Measurements from ENCODE around the gene PPDPF. TPM values are rescaled to one million over a fixed set of nuclear protein-coding genes. Genes with fewer than 3 reads are reported as not detected.
"Not testable (repeated sequence)": the region's sequence is repeated elsewhere in the genome, so short reads cannot be mapped to it uniquely, and the experiment has no call there.

The PPDPF gene
- total RNA-seq, 8 experiments from 2014 or later: 12.8 to 270 (median 87.9) TPM

- H3K27ac ChIP-seq; in situ Hi-C loops (cut with MboI; ENCODE audit: low pct_unique_long_range_greater_than_20kb in 2 of 9, low sequenced_read_pairs in 9 of 9, unreplicated experiment in 9 of 9); ATAC-seq (replicated peaks in 6 of 8); H3K4me3 ChIP-seq: not testable (repeated sequence)
- peaks cover 33 to 40% of the 10 kb centered on the region in 2 donors for H3K4me1 ChIP-seq (replicated peaks in 1 of 2)
- WGBS, 10 experiments: 71 to 100% (median 86%) methylated on average over 2 to 12 of the region's 32 CpGs; no CpG with 5 or more reads in 6 of the 10 experiments
Observed at GRCh38 chr20:63479695-63480419, 40.7 kb upstream of the PPDPF start.

- 0 to 100% (median 80%) methylated on average over 1 to 7 of the region's 12 CpGs; no CpG with 5 or more reads in 4 of the 10 experiments for WGBS, 10 experiments
- ATAC-seq (replicated peaks in 6 of 8): no peak
- Histone ChIP-seq H3K4me3 (no peak overlapping the region), H3K4me1 (replicated peaks in 1 of 2) (peaks cover 33 to 36% of the 10 kb centered on the region in 2 donors), H3K27ac (no peak overlapping the region)
- in situ Hi-C loops (cut with MboI; ENCODE audit: low pct_unique_long_range_greater_than_20kb in 2 of 9, low sequenced_read_pairs in 9 of 9, unreplicated experiment in 9 of 9): no loop called here
Observed at GRCh38 chr20:63481503-63481902, 39.1 kb upstream of the PPDPF start.

- Histone ChIP-seq H3K4me3 (no peak overlapping the region), H3K27ac (peak overlapping the region in 1 of 2 donors; percentile 6), H3K4me1 (replicated peaks in 1 of 2) (peaks cover 33 to 36% of the 10 kb centered on the region in 2 donors)
- peak in 3 of 8 experiments; percentile 1 to 12 (median 2) for ATAC-seq (replicated peaks in 6 of 8)
- 20 to 60% (median 45%) methylated on average over 1 to 3 of the region's 11 CpGs; no CpG with 5 or more reads in 6 of the 10 experiments for WGBS, 10 experiments
- in situ Hi-C loops (cut with MboI; ENCODE audit: low pct_unique_long_range_greater_than_20kb in 2 of 9, low sequenced_read_pairs in 9 of 9, unreplicated experiment in 9 of 9): no loop called here
Observed at GRCh38 chr20:63482021-63482587, 38.5 kb upstream of the PPDPF start.

GRCh38 chr20:63483834-63484233 is 36.7 kb upstream of the PPDPF start:
- H3K27ac ChIP-seq: no peak overlapping the region
- WGBS, 10 experiments: 70 to 100% (median 100%) methylated on average over 1 to 2 of the region's 12 CpGs; no CpG with 5 or more reads in 7 of the 10 experiments
- H3K4me1 ChIP-seq (replicated peaks in 1 of 2): peaks cover 32 to 46% of the 10 kb centered on the region in 2 donors
- no peak overlapping the region for H3K4me3 ChIP-seq
- peak in 4 of 8 experiments; percentile 1 to 46 (median 40) for ATAC-seq (replicated peaks in 6 of 8)
- in situ Hi-C loops (cut with MboI; ENCODE audit: low pct_unique_long_range_greater_than_20kb in 2 of 9, low sequenced_read_pairs in 9 of 9, unreplicated experiment in 9 of 9): no loop called here

GRCh38 chr20:63484236-63484635 is 36.3 kb upstream of the PPDPF start:
- no peak for ATAC-seq (replicated peaks in 6 of 8)
- 70% methylated on average over 2 to 3 of the region's 17 CpGs; no CpG with 5 or more reads in 8 of the 10 experiments for WGBS, 10 experiments
- in situ Hi-C loops (cut with MboI; ENCODE audit: low pct_unique_long_range_greater_than_20kb in 2 of 9, low sequenced_read_pairs in 9 of 9, unreplicated experiment in 9 of 9): no loop called here
- Histone ChIP-seq H3K4me1 (replicated peaks in 1 of 2) (peaks cover 34 to 50% of the 10 kb centered on the region in 2 donors), H3K27ac (peak overlapping the region in 1 of 2 donors; percentile 5), H3K4me3 (no peak overlapping the region)

- 20 to 69% (median 43%) methylated on average over 1 to 8 of the region's 18 CpGs; no CpG with 5 or more reads in 6 of the 10 experiments for WGBS, 10 experiments
- H3K4me3 ChIP-seq: no peak overlapping the region
- H3K27ac ChIP-seq: peak overlapping the region in 1 of 2 donors; percentile 5
- no peak for ATAC-seq (replicated peaks in 6 of 8)
- H3K4me1 ChIP-seq (replicated peaks in 1 of 2): peaks cover 34 to 51% of the 10 kb centered on the region in 2 donors
- in situ Hi-C loops (cut with MboI; ENCODE audit: low pct_unique_long_range_greater_than_20kb in 2 of 9, low sequenced_read_pairs in 9 of 9, unreplicated experiment in 9 of 9): no loop called here
Observed at GRCh38 chr20:63484651-63485403, 35.7 kb upstream of the PPDPF start.

GRCh38 chr20:63486300-63486855 is 34.2 kb upstream of the PPDPF start:
- Histone ChIP-seq H3K27ac (no peak overlapping the region), H3K4me3 (no peak overlapping the region), H3K4me1 (replicated peaks in 1 of 2) (peaks cover 34 to 51% of the 10 kb centered on the region in 2 donors)
- ATAC-seq (replicated peaks in 6 of 8): no peak
- in situ Hi-C loops (cut with MboI; ENCODE audit: low pct_unique_long_range_greater_than_20kb in 2 of 9, low sequenced_read_pairs in 9 of 9, unreplicated experiment in 9 of 9): no loop called here
- whole genome bisulfite sequencing, 10 experiments: 55 to 100% (median 85%) methylated on average over 1 to 4 of the region's 17 CpGs; no CpG with 5 or more reads in 6 of the 10 experiments

- Histone ChIP-seq H3K4me1 (replicated peaks in 1 of 2) (peaks cover 32 to 44% of the 10 kb centered on the region in 2 donors), H3K4me3 (no peak overlapping the region), H3K27ac (no peak overlapping the region)
- no peak for ATAC-seq (replicated peaks in 6 of 8)
- in situ Hi-C loops (cut with MboI; ENCODE audit: low pct_unique_long_range_greater_than_20kb in 2 of 9, low sequenced_read_pairs in 9 of 9, unreplicated experiment in 9 of 9): no loop called here
- 0 to 100% (median 40%) methylated on average over 1 to 4 of the region's 14 CpGs; no CpG with 5 or more reads in 5 of the 10 experiments for WGBS, 10 experiments
Observed at GRCh38 chr20:63487116-63487764, 33.3 kb upstream of the PPDPF start.

- in situ Hi-C loops (cut with MboI; ENCODE audit: low pct_unique_long_range_greater_than_20kb in 2 of 9, low sequenced_read_pairs in 9 of 9, unreplicated experiment in 9 of 9): no loop called here
- peaks cover 26 to 38% of the 10 kb centered on the region in 2 donors for H3K4me1 ChIP-seq (replicated peaks in 1 of 2)
- H3K4me3 ChIP-seq: no peak overlapping the region
- WGBS, 10 experiments: no CpG with 5 or more reads among the region's 40 CpGs
- peak overlapping the region in 1 of 2 donors; percentile 11 for H3K27ac ChIP-seq
- ATAC-seq (replicated peaks in 6 of 8): peak in 1 of 8 experiments; percentile 1
Observed at GRCh38 chr20:63487781-63488241, 32.8 kb upstream of the PPDPF start.

- ATAC-seq (replicated peaks in 6 of 8): peak in 7 of 8 experiments; percentile 12 to 80 (median 72)
- 39 to 67% (median 54%) methylated on average over 6 to 10 of the region's 83 CpGs; no CpG with 5 or more reads in 7 of the 10 experiments for WGBS, 10 experiments
- H3K4me3 ChIP-seq: peak overlapping the region in 1 of 5 donors; percentile 5
- H3K27ac ChIP-seq: peak overlapping the region in 1 of 2 donors; percentile 71
- in situ Hi-C loops (cut with MboI; ENCODE audit: low pct_unique_long_range_greater_than_20kb in 2 of 9, low sequenced_read_pairs in 9 of 9, unreplicated experiment in 9 of 9): no loop called here
- peaks cover 20 to 31% of the 10 kb centered on the region in 2 donors for H3K4me1 ChIP-seq (replicated peaks in 1 of 2)
Observed at GRCh38 chr20:63488315-63489251, 32.0 kb upstream of the PPDPF start.

GRCh38 chr20:63490416-63490815 is 30.1 kb upstream of the PPDPF start:
- in situ Hi-C loops (cut with MboI; ENCODE audit: low pct_unique_long_range_greater_than_20kb in 2 of 9, low sequenced_read_pairs in 9 of 9, unreplicated experiment in 9 of 9): no loop called here
- Histone ChIP-seq H3K27ac (no peak overlapping the region), H3K4me3 (no peak overlapping the region), H3K4me1 (replicated peaks in 1 of 2) (peaks cover 12 to 18% of the 10 kb centered on the region in 2 donors)
- ATAC-seq (replicated peaks in 6 of 8): no peak
- 80% methylated on average over 2 of the region's 24 CpGs; no CpG with 5 or more reads in 9 of the 10 experiments for WGBS, 10 experiments

Data from motor neuron (in vitro differentiated cells).